Measurements from ENCODE around the gene KIF12.
A peak's percentile ranks its signal among the peaks of the same experiment; 100 is the strongest.

Gene KIF12

DNA sequence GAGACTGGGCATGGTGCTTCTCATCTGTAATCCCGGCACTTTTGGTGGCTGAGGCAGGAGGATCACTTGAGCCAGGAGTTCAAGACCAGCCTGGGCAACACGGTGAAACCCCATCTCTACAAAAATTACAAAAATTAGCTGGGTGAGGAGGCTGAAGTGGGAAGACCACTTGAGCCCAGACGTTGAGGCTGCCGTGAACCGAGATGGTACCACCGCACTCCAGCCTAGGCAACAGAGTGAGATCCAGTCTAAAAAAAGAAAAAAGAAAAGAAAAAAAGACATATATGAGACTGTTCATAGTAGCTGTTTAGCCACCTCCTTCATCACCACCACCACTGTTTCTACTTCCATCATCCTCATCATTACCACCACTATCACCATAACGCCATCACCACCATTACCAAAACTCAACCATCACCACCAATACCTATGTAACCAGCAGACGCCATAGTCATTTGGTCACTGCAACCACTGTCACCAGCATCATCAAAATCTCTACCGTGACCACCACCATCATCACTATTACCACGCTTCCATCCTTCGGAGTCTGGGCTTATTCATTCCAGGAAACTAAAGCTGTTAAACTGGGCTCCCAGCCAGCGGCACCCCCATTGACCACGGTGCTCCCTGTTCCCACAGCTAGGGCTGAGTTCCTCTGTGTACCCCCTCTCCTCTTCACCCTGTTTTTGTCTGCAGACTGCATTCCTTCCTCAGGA is 8.4 kb upstream of the KIF12 start:
- FAIRE-seq (no peak), DNase-seq (ENCODE audit: low spot score) (no peak)

DNA sequence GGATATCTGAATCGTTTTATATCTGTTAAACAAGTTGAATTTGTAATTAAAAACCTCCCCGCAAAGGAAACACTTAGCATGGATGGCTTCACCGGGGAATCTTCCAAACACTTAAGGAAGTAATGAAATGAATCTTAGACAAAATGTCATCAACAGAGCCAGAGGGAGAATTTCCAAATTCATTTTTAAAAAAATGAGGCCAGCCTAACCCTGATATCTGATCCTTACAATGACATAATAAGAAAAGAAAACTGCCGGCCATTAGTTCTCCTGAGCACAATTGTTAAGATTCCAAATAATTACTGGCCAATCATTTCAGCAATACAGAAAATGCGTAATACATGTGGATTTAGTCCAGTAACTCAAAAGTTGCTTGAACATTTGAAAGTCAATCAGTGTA is 6.1 kb upstream of the KIF12 start:
- FAIRE-seq: no peak

DNA sequence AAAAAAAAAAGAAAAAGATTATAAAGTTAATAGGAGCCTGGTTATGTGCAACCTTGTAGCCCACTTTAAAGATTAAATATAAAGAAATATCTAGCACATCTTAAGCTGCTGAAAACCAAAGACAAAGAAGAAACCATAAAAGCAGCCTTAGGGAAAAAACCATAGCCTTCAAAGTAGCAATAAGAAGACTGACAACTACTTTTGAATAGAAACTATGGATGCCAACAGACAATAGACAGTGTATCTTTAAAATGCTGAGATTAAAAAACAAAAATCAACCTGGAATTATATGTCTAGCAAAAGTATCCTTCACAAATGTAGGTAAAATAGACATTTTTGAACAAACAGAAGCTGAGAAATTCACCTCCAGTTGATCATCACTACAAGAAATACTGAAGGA is 3.4 kb upstream of the KIF12 start:
- FAIRE-seq: no peak

More for the DNA sequence above, 6.1 kb upstream of the KIF12 start:
- no peak for DNase-seq (ENCODE audit: low spot score)

DNA sequence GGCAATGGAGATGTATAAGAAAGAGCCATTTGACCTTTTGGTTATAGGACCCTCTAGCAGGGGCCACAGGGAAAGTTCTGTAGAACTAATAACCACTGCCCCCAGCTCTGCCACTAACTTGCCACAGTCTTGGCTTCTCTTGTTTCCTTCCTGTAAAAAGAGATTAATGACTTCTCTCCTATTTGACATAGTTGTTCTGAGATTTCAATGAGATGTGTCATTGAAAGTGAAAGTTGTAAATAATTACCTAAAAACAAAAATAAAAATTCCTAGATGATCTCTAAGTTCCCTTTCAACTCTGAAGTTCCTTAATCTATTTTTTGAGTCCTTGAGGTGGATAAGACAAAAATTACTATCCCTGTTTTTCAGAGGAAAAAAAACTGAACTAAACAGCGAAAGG is 1.4 kb upstream of the KIF12 start:
- FAIRE-seq: peak; percentile 87

More for the DNA sequence above, 3.4 kb upstream of the KIF12 start:
- DNase-seq (ENCODE audit: low spot score): no peak

DNA sequence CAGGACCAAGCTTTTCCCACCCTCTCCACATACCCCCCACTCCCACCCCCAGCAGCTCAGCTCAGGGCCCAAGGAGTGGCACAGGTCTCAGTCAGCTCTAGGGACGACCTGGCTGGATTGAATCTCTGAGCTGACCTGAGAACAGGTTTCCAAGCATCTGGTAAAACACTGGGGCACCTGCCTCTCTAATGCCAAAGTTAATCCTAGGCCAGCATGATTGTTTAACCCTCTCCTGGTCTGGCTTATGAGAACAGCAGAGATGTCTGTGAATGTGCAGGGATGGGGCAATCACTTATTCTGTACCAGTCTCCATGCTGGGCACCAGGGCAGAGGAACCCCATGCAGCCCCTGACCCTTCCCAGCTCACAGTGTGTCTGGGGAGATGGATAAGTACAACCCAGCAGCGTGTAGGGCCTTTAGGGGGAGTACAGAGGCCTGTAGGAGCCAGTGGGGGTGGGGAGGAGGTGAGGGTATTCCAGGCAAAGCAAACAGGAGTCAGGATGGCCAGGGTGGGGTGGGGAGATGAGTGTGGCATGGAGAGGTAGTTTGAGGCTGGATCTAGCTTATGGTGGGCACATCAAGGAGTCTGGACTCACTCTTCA is 678 bp upstream of the KIF12 start:
- no peak for FAIRE-seq
- DNase-seq (ENCODE audit: low spot score): no peak

More for the DNA sequence above, 1.4 kb upstream of the KIF12 start:
- peak; percentile 37 for DNase-seq (ENCODE audit: low spot score)

DNA sequence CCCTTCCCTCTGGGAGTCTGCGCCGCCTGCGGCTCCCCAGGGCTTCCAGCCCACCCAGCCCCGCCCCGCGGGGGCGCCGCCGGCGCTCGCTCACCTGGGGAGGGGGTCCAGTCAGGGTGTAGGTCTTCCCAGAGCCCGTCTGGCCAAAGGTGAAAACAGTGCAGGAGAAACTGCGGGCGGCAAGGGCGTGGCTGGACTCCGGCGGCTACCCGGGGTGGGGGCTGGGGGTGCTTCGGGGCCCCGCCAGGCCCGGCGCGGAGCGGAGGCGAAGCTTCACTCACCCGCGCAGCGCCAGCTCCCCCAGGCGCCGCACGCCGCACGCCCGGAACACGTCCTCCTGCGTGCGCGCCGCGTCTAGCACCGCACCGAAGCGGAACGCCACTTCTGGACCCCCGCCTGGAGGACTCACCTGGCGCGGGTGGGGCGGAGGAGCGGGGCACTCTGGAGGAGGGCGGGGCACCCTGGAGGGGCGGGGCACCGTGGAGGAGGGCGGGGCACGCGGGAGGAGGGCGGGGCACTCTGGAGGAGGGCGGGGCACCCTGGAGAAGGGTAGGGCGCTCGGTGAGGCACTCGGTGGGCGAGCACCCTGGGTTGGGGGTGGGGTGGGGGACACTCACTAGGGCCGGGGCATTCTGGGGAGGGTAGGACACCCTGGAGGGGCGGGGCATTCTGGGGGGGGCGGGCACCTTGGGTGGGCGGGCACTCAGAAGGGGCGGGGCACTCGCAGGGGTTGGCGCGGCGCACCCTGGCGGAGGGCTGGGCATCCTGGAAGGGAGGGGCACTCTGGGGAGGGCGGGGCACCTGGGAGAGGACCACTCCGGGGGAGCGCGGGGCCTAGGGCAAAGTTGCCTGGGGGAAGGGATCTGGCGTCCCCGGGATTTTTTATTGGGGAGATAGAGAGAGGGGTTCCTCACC is 814 bp downstream of the KIF12 start:
- FAIRE-seq (no peak), DNase-seq (ENCODE audit: low spot score) (peak; percentile 49)

DNA sequence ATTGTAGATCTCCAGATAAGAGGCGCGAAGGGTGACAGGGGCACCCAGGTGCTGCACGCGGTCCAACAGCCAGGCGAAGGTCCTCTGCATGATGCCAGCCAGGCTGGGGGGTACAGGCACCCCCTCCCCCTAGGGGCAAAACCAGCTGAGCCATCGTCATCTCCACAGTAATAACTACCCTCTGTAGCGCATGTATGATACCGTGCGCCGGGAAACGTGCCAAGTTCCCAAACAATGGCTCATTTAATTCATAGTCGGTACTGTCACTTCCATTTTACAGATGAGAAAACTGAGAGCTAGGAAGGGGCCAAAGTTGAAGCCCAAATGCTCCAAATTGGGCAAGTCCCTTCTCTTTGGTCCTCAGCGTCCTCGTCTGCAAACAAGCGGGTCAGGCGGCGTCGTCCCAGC is 1.5 kb downstream of the KIF12 start:
- no peak for FAIRE-seq
- DNase-seq (ENCODE audit: low spot score): no peak

DNA sequence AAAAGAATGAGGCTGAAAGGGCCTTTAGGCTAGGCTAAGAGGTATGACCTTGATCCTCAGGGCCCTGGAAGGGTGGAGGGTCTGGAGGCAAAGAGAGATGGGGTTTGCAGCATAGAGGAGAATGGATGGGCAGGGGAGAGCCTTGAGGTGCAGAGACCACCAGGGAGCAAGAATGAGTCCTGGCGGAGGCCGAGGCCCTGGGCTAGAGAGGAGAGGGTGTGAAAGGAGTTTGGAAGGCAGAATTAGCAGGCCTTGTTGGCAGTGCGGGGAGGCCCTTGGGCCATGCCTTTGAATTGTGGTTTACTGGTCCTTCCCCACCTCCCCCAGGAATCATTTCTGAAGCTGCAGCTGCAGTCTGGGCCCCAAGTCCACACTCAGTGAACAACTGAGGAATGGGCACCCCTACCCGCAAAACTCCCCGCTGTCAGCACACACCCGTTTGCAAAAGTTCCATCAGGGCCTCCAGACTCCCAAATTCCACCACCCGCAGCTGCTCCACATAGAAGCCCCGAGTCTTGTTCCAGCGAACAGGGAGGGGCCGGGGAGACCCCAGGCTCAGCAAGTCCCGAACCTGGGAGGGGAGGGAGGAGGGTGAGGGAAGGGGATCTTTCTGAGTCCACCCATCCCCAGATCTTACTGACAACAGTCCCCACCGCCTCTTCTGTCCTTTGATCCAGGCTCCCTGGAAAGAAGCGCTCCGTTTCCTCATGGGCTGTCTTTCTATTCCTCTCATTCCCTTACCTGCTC is 2.1 kb downstream of the KIF12 start:
- FAIRE-seq (no peak), DNase-seq (ENCODE audit: low spot score) (no peak)

DNA sequence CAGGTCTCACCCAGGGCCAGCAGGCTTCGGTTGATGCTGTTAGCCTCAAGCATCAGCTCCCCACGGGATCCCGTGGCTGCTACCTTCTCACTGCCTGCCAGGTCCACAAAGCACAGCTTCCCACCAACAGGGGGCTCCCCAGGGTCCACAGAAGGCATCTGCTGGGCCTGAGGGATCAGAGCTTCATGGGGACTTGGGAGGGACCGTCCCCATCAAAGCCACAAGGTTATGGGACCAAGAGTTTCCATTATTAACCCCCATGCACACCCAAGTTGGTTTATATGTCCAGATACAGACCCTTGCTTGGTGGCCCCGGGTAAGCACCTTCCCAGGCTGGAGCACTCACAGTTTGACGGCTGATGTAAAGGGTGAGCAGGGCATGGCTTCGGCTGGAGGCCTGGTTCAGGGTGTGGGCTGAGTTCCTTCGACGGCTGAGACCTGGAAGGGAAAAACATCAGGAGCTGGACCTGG is 3.0 kb downstream of the KIF12 start:
- DNase-seq (ENCODE audit: low spot score) (no peak), FAIRE-seq (no peak)

DNA sequence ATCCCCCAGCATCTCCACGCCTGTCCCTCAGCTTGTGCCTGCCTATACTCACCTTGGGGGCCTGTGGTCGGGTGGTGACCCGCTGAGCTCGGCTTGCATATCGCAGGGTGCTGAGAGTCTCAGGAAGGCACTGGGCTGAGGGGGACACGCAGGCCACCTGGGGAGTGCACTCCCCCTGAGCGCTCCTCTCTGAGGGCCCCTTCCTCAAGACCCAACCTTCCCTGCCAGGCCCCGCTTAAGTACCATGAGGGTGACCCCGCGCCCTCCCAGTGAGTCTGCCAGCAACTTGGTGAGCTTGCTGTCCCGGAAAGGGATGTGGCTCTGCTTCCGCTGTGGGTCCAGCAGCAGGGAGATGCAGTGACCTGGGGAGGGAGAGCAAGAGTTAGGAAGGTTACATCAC is 4.1 kb downstream of the KIF12 start:
- DNase-seq (ENCODE audit: low spot score) (no peak), FAIRE-seq (no peak)

DNA sequence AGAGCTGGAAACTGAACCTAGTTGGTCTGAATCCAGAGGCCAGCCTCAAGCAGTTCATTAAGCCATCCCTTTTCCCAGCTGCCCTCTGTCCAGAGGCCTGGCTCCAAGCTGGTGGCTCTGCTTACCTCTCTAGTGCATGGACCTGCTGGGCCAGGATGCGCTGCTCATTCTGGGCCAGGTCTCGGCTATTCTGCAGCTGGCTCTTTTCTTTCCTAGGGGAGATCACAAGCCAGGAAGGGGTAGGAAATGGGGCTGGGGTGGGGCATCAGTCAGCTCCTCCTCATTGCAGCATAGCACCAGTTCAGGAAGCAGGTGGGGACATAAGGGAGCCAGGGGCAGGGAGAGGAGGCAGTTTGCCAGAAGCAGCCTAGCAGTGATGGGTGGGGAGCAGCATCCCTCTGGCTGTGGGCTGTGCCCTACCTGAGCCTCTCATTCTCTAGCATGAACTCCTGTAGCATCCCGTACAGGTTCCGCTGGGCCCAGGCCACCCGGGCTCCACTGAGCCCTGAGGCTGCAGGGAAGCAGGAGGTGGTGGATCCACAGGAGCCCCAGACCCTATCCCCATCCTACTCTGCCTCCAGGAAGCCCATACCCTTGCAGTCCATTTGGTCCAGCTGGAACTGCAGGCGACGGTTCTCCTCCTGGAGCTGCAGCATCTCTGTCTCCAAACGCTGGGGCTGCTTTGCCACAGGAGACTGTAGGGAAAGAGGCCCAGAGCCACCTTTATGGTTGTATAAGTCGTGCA is 5.2 kb downstream of the KIF12 start:
- no peak for DNase-seq (ENCODE audit: low spot score)
- no peak for FAIRE-seq

DNA sequence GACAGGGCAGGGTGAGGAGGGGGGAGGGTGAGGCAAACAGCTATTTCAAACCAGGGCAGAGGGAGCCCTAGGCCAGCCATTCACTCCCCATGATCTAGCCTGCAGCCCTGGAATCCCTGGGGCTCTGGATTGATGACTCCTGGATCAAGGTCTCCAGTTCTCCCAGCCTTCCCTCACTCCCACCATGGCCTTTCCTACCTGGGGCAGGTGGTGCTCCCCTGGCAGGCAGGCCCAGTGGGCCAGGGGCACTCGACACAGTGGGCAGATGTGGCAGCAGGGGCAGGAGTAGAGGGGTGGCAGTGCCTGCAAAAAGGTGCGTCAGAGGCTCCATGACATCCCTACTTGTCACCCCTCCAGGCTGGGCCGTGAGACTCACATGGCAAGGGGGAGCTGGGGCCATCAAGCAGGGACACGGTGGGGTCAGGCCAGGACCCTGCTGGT is 6.0 kb downstream of the KIF12 start:
- no peak for FAIRE-seq
- no peak for DNase-seq (ENCODE audit: low spot score)

DNA sequence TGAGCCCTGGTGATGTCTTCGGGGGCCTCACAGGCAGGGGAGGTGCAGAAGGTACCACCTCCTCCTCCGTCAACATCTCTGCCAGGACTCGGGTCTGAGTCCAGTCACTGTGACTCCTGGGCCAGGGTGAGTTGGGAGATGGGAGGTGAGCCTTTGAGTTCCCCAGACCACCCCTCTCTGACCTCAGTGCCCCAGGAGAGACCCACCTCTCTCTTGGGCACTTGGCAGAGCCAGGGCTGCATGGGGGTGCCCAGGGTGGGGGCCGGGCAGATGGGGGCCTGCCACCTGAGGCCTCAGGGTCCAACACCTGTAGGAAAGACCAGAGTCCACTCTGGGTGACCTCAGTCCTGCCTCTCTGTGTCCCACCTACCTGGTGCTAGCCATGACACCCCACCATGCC is 6.8 kb downstream of the KIF12 start:
- no peak for FAIRE-seq
- no peak for DNase-seq (ENCODE audit: low spot score)

DNA sequence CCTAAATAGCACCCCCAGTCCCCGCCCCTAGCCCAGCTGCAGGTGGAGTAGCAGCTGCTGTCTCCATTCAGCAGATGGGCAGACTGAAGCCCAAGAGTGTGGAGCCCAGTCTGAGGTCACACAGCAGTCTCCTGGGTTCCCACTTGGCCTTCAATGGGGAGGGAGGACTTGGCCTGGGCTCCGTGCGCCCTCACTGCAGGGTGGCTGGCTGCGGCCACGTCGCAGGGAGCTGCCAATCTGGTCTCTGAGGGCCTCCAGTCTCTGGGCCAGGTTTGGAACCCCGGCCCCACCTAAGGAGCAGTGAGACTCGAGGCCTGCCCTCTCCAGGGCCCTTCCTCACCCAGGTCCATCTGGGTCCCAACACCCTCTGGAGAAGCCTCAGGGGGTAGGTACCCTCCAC is 7.4 kb downstream of the KIF12 start:
- no peak for FAIRE-seq
- DNase-seq (ENCODE audit: low spot score): no peak

DNA sequence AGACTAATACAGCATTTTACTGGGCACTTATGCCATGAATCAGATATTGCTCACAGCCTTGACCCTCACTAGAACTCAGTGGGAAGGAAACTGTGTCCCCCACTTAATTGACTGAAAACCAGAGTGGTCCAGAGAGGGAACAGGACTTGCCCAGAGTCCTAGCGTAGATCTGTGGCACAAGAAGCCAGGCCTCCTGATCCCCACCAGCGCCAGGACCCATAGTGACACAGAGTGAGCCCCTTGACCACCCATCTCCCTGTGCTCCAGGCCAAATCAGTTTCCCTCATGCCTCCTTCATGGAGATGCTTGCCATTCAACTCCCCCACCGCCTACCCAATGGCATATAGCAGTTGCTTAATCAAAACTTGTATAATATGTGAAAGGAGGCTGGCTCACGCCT is 8.3 kb downstream of the KIF12 start:
- DNase-seq (ENCODE audit: low spot score): no peak
- FAIRE-seq: no peak

DNA sequence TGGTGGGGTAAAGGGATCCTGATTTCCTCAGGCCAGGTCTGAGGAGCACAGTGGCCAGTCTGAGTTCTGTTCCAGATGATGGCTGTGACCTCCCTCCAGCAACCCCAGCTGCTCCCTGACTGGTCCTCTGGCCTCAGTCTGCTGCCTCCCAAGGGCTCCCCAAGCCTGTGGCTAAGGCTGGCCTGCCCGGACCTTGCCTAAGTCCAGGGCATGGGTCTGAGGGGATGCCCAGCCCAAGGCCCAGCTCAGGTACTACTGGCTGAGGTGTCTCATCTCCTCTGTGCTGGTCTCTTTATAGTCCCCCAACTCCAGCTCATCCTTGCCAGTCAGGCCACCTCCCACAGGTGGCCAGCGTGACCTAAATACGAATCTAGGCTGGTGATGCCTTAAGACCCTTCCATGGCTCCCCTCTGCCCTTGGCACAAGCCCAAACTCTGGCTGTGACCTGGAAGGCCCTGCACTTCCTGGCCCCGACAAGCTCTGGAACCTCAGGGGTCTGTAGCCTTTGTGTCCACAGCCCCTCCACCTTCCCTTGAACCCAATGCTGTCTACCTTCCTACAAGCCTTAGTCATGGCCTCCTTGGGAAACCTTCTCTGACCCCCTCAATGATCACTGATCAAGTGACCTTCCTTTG is 9.8 kb downstream of the KIF12 start:
- DNase-seq (ENCODE audit: low spot score): no peak
- no peak for FAIRE-seq

DNA sequence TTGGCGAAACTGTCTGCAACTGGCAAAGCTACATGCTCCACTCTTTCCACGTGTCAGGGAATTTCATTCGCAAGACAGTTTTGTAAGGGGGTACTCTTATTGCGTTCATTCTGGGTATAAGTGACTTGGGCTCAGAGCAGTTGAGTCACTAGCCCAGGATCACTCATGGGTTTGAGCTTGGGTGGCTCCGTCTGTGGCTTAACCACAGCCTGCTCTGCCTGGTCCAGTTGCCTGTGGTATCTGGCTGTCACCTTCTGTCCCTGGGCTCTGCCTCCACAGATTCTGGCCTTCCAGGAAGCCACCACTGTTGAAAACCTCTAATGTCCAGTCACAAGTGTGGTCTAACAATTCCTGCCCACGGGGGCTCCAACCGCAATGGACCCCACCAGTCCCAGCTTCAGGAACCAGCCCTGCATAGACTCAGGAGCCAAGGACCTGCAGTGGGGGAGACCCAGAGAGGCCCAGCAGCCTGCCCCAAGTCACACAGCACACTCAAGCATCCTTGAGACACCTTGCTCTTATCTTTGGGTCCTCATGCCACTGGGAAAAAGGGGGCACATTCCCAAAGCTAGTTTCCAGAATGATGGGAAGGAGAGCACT is 10.4 kb downstream of the KIF12 start:
- FAIRE-seq (peak; percentile 21), DNase-seq (ENCODE audit: low spot score) (no peak)

DNA sequence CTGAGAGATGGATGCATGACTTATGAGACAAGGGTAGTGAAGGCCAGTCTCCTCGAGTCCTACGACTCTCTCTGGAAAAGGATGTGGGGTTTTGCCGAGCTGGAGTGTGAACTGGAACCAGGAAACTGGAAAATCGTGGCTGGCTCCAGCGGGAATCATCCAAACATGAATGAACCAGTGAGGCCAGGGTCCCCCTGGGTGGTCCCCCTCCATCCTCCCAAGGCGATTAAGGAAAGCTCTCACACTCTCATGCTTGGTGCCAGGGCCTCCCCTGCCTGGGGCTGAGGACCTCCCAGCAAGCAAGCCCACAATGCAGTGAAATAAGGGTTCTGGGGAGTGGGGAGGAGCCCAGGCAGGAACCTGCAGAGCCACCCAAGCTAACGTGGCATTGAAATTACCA is 11.4 kb downstream of the KIF12 start:
- DNase-seq (ENCODE audit: low spot score) (no peak), FAIRE-seq (no peak)

DNA sequence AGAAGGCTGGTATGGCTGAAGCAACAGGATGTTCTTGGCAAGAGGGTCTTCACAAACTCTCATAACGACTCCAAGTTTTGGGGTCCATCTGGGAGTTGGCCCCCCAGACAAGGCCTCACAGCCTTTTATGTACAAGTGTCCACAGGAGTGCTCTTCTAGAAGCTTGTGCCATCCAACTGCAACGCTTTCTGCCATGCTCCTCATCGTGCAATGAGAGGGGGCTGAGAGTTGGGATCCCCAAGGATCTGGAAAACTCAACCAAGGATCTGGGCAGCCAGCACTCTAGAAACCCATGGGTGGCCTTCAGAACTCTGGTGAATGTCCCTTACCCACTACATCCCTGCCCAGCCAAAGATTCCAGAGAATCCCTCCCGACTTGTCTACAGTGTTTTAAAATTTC is 12.5 kb downstream of the KIF12 start:
- DNase-seq (ENCODE audit: low spot score) (no peak), FAIRE-seq (no peak)

DNA sequence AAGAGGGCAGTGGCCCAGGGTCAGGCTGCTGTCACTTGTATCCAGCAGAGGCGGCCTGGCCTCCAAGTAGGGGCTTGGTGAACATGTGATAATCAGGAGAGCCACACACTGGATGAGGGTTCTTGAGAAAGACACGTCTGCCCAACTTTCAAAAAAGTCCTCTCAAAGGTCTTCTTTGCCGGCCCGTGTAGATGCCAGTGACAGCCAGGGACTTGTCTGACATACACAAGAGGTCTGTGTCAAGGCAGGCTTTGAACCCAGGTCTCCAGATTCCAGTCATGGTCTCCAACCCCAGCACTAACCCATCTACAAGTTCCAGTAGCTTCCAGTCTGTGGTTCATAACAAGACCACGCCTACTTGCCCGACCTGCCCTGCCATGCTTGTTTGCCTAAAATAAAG is 13.1 kb downstream of the KIF12 start:
- no peak for DNase-seq (ENCODE audit: low spot score)
- FAIRE-seq: no peak
